CD8-positive, alpha-beta memory T cell (primary cell): ENCODE results near the gene COL24A1. TPM values are rescaled to one million over a fixed set of nuclear protein-coding genes. Genes with fewer than 3 reads are reported as not detected.

Source experiments
- CTCF ChIA-PET: fragments of 350-600 bp; sonication (Branson Sonifier 250); formaldehyde crosslinking; loops from one replicate; lab custom pipeline; 2021; ENCODE audit warnings: antibody characterized with exemption; lab: Charles Lee
- POLR2A ChIA-PET: fragments of 350-600 bp; sonication (Branson Sonifier 250); formaldehyde crosslinking; loops from one replicate; lab custom pipeline; 2021; ENCODE audit warnings: antibody characterized with exemption; lab: Charles Lee
- DNase-seq, 5 donors: peaks; one replicate each; pipeline versions ENCODE4 v3.0.0 to v3.0.0-alpha.2; 2020 to 2022; ENCODE audit warnings: mixed read lengths in 1 of 5
- H3K27ac ChIP-seq: one replicate; pipeline ENCODE4 v1.7.0; 2013; ENCODE audit warnings: low read depth, mild to moderate bottlenecking, low read length, moderate library complexity
- H3K27me3 ChIP-seq: 2 replicates; pipeline ENCODE4 v1.7.0; 2013; ENCODE audit warnings: low read length, mild to moderate bottlenecking; ENCODE audit not compliant: insufficient read depth, poor library complexity, severe bottlenecking
- H3K36me3 ChIP-seq: 2 replicates; pipeline ENCODE4 v1.7.0; 2013; ENCODE audit warnings: mild to moderate bottlenecking, low read length, moderate library complexity; ENCODE audit not compliant: insufficient read depth
- H3K4me1 ChIP-seq: 2 replicates; pipeline ENCODE4 v1.7.0; 2013; ENCODE audit warnings: mild to moderate bottlenecking, low read length, moderate library complexity; ENCODE audit not compliant: insufficient read depth
- H3K4me3 ChIP-seq: 2 replicates; pipeline ENCODE4 v1.7.0; 2013; ENCODE audit warnings: mild to moderate bottlenecking, low read length
- H3K9me3 ChIP-seq: 2 replicates; pipeline ENCODE4 v1.7.0; 2013; ENCODE audit warnings: mild to moderate bottlenecking, low read length
- H3K27ac Mint-ChIP-seq, 8 donors: one replicate each; pipeline ENCODE4 v1.8.0; 2020 to 2021; ENCODE audit warnings: mixed read lengths in 8 of 8, mild to moderate bottlenecking in 6 of 8, inconsistent platforms in 3 of 8, moderate library complexity in 3 of 8
- H3K27me3 Mint-ChIP-seq, 2 donors: one replicate each; pipeline ENCODE4 v1.8.0; 2020 to 2021; ENCODE audit warnings: mixed read lengths in 2 of 2, mild to moderate bottlenecking in 1 of 2, moderate library complexity in 1 of 2
- H3K36me3 Mint-ChIP-seq, 3 donors: one replicate each; pipeline ENCODE4 v1.8.0; 2020 to 2021; ENCODE audit warnings: mixed read lengths in 3 of 3, inconsistent platforms in 1 of 3, mild to moderate bottlenecking in 1 of 3
- H3K4me1 Mint-ChIP-seq, 3 donors: one replicate each; pipeline ENCODE4 v1.8.0; 2020 to 2021; ENCODE audit warnings: mixed read lengths in 3 of 3, inconsistent platforms in 1 of 3, mild to moderate bottlenecking in 1 of 3
- H3K4me3 Mint-ChIP-seq, 7 donors: one replicate each; pipeline ENCODE4 v1.8.0; 2020 to 2021; ENCODE audit warnings: mixed read lengths in 7 of 7, mild to moderate bottlenecking in 6 of 7, moderate library complexity in 4 of 7, inconsistent platforms in 2 of 7
- H3K9me3 Mint-ChIP-seq, 5 donors: one replicate each; pipeline ENCODE4 v1.8.0; 2020 to 2022; ENCODE audit warnings: mixed read lengths in 5 of 5, mild to moderate bottlenecking in 3 of 5, moderate library complexity in 2 of 5, inconsistent platforms in 1 of 5
- polyA plus RNA-seq: library from polyadenylated mRNA; unstranded; fragments of 300-500 nt; fragmentation: Illumina TruSeq; gene quantifications from one replicate; pipeline ENCODE4 v1.2.3, GENCODE V29; 2021
- total RNA-seq, 2 experiments: library from RNA; stranded (reverse); gene quantifications; one replicate each; pipeline ENCODE4 v1.2.3, GENCODE V29; 2021

COL24A1 gene
- total and polyA plus RNA-seq, 3 experiments from 2014 or later, result not detected

DNA sequence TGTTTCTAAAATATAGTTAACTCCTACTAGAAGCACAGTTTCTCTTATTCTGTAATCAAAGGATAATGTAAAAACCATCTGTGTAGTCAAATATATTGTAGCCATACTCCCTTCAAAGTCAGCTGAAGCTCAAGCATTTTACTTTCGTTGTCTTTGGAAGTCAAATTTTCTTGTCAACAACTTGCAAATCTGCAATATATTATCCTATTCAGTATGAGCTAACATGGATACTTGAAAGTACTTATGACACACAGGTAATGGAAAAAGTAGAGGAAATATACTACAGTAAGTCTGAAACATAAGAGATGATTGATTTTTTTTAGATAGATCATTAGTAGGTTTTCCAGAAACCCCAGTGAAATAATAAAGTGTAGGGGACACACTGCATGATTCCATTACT, 121.5 kb downstream of the COL24A1 start:
- POLR2A ChIA-PET, result no interaction called here

DNA sequence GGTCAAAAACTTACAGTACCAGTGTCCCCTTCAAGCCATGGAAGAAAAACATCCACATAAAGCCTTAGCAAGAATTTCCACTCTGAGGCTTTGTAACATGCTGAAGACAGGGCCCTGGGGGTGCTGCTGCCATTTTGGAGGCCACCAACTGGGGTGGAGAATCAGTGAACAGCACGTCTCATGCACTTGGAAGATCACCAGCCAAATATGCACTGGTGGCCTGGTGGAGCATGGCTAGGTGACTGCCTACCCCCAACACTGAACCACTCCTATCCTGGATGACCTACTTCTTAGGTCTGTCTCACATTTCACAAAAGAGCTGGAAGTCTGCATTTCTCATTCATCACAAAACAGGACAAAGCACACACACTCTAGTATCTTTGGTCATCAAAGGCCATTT, 126.4 kb downstream of the COL24A1 start:
- Mint-ChIP-seq H3K27me3 (peaks cover 0 to 3% of the 10 kb centered on the region in 2 donors), H3K4me3 (no peak overlapping the region), H3K36me3 (no peaks in the 10 kb centered on the region), H3K4me1 (no peaks in the 10 kb centered on the region), H3K9me3 (peaks cover 0 to 4% (median 0%) of the 10 kb centered on the region in 5 donors), H3K27ac (no peak overlapping the region)
- H3K4me3 ChIP-seq, result no peak overlapping the region
- no peaks in the 10 kb centered on the region for H3K4me1 ChIP-seq
- no peaks in the 10 kb centered on the region for H3K9me3 ChIP-seq
- H3K27me3 ChIP-seq, result no peaks in the 10 kb centered on the region
- POLR2A ChIA-PET, result no interaction called here
- H3K36me3 ChIP-seq, result no peaks in the 10 kb centered on the region
- CTCF ChIA-PET, result no interaction called here
- no peak overlapping the region for H3K27ac ChIP-seq
- no peak for DNase-seq

More for the DNA sequence above, 121.5 kb downstream of the COL24A1 start:
- Histone ChIP-seq H3K4me3 (no peak overlapping the region), H3K9me3 (no peaks in the 10 kb centered on the region), H3K4me1 (no peaks in the 10 kb centered on the region), H3K36me3 (no peaks in the 10 kb centered on the region), H3K27me3 (no peaks in the 10 kb centered on the region), H3K27ac (no peak overlapping the region)
- no peaks in the 10 kb centered on the region for H3K27me3 Mint-ChIP-seq
- no peak overlapping the region for H3K4me3 Mint-ChIP-seq
- no peaks in the 10 kb centered on the region for H3K36me3 Mint-ChIP-seq
- no peak for DNase-seq
- peaks cover 0 to 2% (median 0%) of the 10 kb centered on the region in 5 donors for H3K9me3 Mint-ChIP-seq
- H3K4me1 Mint-ChIP-seq, result no peaks in the 10 kb centered on the region
- CTCF ChIA-PET, result no interaction called here
- H3K27ac Mint-ChIP-seq, result no peak overlapping the region

DNA sequence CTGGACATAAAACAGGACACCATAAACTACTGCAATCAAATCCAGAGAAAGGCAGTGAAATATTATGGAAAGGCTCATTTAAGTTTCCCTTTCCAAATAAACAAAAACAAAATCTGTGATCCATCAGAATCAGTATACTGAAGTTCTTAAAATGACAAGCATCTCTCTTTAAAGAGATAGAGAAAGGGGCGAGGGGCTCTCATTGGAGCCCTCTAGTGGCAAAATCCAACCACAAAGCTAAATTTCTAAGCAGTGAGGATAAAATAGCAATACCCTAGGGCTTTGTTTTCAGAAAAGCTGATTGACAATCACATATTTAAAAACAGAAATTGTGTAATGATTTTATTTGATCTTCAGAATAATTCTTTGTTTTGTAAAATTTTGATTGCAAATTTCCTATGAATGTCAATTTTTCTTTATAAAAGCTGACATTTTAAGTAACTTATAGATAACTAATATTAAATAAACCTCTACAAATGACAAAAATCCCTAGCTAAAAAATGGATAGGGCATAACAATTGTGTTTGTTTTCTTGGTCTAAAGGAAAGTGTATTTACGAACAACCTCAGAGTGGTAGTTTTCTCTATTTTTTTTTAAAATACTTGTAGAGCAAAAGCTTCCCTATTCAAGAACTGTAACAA, 138.2 kb downstream of the COL24A1 start:
- Histone ChIP-seq H3K27me3 (no peaks in the 10 kb centered on the region), H3K36me3 (no peaks in the 10 kb centered on the region), H3K9me3 (no peaks in the 10 kb centered on the region), H3K4me1 (no peaks in the 10 kb centered on the region), H3K4me3 (no peak overlapping the region), H3K27ac (no peak overlapping the region)
- Mint-ChIP-seq H3K9me3 (no peaks in the 10 kb centered on the region), H3K27me3 (no peaks in the 10 kb centered on the region), H3K27ac (no peak overlapping the region), H3K4me1 (no peaks in the 10 kb centered on the region), H3K4me3 (no peak overlapping the region), H3K36me3 (no peaks in the 10 kb centered on the region)
- ChIA-PET POLR2A (no interaction called here), CTCF (interaction anchor here (0.7 kb wide), 1 partner anchor 13 kb away, joined by 3 read pairs; no protein-coding TSS in a partner anchor)
- peak in 1 of 5 donors; percentile 3 for DNase-seq

DNA sequence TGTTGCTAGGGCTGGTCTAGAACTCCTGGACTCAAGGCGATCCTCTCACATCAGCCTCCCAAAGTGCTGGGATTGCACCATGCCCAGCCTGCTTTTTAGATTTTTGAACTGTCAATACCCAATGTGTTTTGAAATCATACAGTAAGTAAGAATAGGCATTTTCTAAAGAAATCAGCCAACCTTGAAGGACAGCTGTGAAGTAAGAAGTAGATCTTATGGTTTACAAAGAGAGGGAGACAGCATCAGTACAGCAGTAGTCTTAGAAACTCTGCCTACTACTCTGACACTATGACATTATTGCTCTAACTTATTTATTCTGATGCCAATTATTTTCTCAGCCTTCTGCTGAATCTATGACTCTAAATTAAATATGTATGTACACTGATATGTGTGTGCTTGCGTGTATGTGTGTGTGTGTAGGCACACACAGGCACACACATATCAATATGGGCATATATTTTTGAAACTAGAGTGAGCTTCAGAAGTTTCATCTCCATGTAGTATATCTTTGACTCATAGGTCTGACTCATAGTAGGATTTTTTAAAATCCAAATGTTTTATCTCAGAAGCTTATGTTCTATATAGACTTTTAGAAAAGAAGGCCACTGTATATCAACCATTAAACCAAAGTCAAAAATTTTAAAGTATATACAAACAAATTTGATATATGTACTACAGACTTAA, 140.4 kb downstream of the COL24A1 start:
- H3K4me1 ChIP-seq, result no peaks in the 10 kb centered on the region
- no peaks in the 10 kb centered on the region for H3K9me3 ChIP-seq
- H3K9me3 Mint-ChIP-seq, result no peaks in the 10 kb centered on the region
- DNase-seq, result no peak
- no peaks in the 10 kb centered on the region for H3K27me3 Mint-ChIP-seq
- no peaks in the 10 kb centered on the region for H3K4me1 Mint-ChIP-seq
- no peaks in the 10 kb centered on the region for H3K36me3 Mint-ChIP-seq
- H3K4me3 Mint-ChIP-seq, result no peak overlapping the region
- H3K27ac ChIP-seq, result no peak overlapping the region
- ChIA-PET POLR2A (no interaction called here), CTCF (no interaction called here)
- H3K27me3 ChIP-seq, result no peaks in the 10 kb centered on the region
- H3K36me3 ChIP-seq, result no peaks in the 10 kb centered on the region
- H3K27ac Mint-ChIP-seq, result no peak overlapping the region
- H3K4me3 ChIP-seq, result no peak overlapping the region

DNA sequence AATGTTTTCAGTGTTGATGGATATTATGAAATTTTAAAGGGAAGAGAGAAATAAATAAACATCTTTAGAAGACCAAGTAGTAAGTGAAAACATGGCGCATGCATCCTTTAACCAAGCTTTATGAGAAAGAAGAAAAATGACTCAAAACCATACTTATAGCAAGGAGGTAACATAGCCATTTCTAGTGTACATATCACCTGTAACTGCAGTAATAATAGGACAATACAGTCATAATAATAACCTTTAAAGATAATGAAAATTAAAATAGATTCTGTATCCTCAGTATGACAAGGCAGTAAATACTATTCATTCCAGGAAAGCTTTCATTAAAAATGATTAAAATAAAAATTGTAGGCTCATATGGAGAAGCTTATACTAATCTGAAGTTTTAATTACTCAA, 141.2 kb downstream of the COL24A1 start:
- no peaks in the 10 kb centered on the region for H3K36me3 ChIP-seq

DNA sequence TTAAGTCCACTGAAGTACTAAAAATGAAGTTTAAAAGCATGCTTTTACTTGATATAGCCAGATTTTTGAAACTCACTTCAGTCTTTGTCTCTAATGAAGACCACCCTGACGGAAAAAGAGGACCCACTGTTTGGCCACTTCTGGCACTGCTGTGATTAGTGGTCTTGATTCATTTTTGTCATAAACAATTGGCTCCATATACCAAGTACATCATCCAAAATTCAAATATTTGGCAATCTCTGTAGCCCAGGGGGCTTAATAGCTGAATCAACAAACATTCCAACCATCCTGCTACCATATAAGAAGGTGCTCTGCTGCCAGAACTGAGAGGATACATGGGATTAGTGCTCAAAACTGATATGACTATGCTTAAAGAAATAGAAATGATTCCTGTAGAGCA, 156.0 kb downstream of the COL24A1 start:
- ChIA-PET POLR2A (no interaction called here), CTCF (no interaction called here)
- Histone ChIP-seq H3K4me1 (no peaks in the 10 kb centered on the region), H3K9me3 (no peaks in the 10 kb centered on the region), H3K36me3 (no peaks in the 10 kb centered on the region), H3K4me3 (no peak overlapping the region), H3K27me3 (no peaks in the 10 kb centered on the region), H3K27ac (no peak overlapping the region)
- no peaks in the 10 kb centered on the region for H3K4me1 Mint-ChIP-seq
- no peak for DNase-seq
- peaks cover under 1 to 11% (median 4%) of the 10 kb centered on the region in 5 donors for H3K9me3 Mint-ChIP-seq
- no peak overlapping the region for H3K27ac Mint-ChIP-seq
- no peaks in the 10 kb centered on the region for H3K27me3 Mint-ChIP-seq
- no peaks in the 10 kb centered on the region for H3K36me3 Mint-ChIP-seq
- no peak overlapping the region for H3K4me3 Mint-ChIP-seq

More for the DNA sequence above, 141.2 kb downstream of the COL24A1 start:
- no peak overlapping the region for H3K4me3 ChIP-seq
- Mint-ChIP-seq H3K36me3 (no peaks in the 10 kb centered on the region), H3K4me3 (no peak overlapping the region), H3K4me1 (no peaks in the 10 kb centered on the region), H3K27me3 (no peaks in the 10 kb centered on the region), H3K27ac (no peak overlapping the region), H3K9me3 (no peaks in the 10 kb centered on the region)
- CTCF ChIA-PET, result no interaction called here
- no peak overlapping the region for H3K27ac ChIP-seq
- no peaks in the 10 kb centered on the region for H3K4me1 ChIP-seq
- H3K9me3 ChIP-seq, result no peaks in the 10 kb centered on the region
- no peak for DNase-seq
- POLR2A ChIA-PET, result no interaction called here
- H3K27me3 ChIP-seq, result no peaks in the 10 kb centered on the region

DNA sequence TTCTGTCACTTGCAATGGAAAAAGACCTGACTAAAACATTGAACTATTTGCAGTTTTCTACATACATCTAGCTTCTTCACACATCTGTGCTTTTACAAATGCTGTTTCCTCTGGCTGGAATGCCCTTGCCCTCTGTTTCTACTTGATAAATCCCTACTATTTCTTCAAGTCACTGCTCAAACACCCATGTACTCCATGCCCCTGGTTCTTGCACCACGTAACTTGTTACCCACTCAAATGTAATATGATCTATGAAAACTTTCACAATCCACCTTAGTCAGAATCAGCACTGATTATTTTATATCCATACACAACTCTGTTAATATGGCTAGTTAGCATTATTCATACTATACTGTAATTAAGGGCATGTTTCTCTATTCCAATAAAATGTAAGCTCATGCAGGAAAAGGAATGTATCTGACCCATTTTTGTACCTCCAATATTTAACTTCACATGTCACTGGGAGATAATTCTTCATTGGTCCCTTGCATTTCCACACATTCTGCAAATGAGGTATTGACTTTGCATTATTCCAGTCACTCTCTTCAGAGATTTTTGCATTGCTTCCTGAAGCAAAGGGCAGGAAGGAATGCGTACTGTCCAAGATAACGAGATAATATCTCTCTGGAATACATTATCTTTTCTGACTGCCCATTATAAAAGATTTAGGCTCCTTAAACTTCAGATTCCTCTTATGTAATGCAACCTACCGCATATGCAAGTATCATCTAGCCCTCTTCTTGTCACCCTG, 158.3 kb downstream of the COL24A1 start:
- no peaks in the 10 kb centered on the region for H3K36me3 ChIP-seq
- no peaks in the 10 kb centered on the region for H3K9me3 ChIP-seq
- Mint-ChIP-seq H3K9me3 (peaks cover 0 to 2% (median 0%) of the 10 kb centered on the region in 5 donors), H3K27ac (no peak overlapping the region), H3K4me3 (no peak overlapping the region), H3K27me3 (no peaks in the 10 kb centered on the region), H3K4me1 (no peaks in the 10 kb centered on the region), H3K36me3 (no peaks in the 10 kb centered on the region)
- DNase-seq, result no peak
- H3K4me3 ChIP-seq, result no peak overlapping the region
- no peaks in the 10 kb centered on the region for H3K4me1 ChIP-seq
- ChIA-PET CTCF (no interaction called here), POLR2A (no interaction called here)
- H3K27me3 ChIP-seq, result no peaks in the 10 kb centered on the region
- no peak overlapping the region for H3K27ac ChIP-seq

DNA sequence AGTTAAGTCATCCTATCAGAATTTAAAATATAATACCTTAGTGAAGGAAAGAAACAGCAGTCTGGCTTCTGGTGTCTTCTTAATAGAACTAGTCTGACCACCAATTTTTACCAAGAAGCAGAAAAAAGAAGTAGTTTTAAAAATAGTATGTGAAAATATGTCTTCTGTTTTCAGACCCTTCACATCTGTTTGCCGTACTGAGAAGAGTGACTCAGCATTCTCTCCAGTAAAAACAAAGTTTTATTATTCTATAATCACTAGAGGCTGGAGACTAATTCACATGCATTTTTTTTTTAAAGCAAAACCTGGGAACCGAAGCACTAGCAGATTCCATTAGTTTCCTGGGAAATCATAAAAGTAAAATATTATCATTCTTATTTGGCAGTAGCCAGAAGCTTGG, 163.8 kb downstream of the COL24A1 start:
- H3K4me1 Mint-ChIP-seq, result no peaks in the 10 kb centered on the region

More for the DNA sequence above, 163.8 kb downstream of the COL24A1 start:
- Histone ChIP-seq H3K27ac (no peak overlapping the region), H3K27me3 (no peaks in the 10 kb centered on the region), H3K36me3 (no peaks in the 10 kb centered on the region), H3K9me3 (no peaks in the 10 kb centered on the region), H3K4me1 (no peaks in the 10 kb centered on the region), H3K4me3 (no peak overlapping the region)
- H3K36me3 Mint-ChIP-seq, result no peaks in the 10 kb centered on the region
- CTCF ChIA-PET, result no interaction called here
- H3K4me3 Mint-ChIP-seq, result no peak overlapping the region
- POLR2A ChIA-PET, result no interaction called here
- DNase-seq, result no peak
- no peaks in the 10 kb centered on the region for H3K9me3 Mint-ChIP-seq
- H3K27ac Mint-ChIP-seq, result no peak overlapping the region
- no peaks in the 10 kb centered on the region for H3K27me3 Mint-ChIP-seq
